Brain microvascular endothelial cell (primary cell): ENCODE data around the gene DCDC2C.

Experiments used
- DNase-seq: peaks from one replicate; pipeline ENCODE4 v3.0.0-alpha.2; 2020
- H3K27ac ChIP-seq: fragments of 250-450 bp; sonication (Bioruptor Pico); 2 replicates; pipeline ENCODE4 v1.5.1; 2020; ENCODE audit warnings: mild to moderate bottlenecking, moderate library complexity
- H3K27me3 ChIP-seq: fragments of 250-450 bp; sonication (Bioruptor Pico); replicated peaks from 2 replicates; pipeline ENCODE4 v1.5.1; 2020; ENCODE audit warnings: mild to moderate bottlenecking
- H3K36me3 ChIP-seq: fragments of 250-450 bp; sonication (Bioruptor Pico); replicated peaks from 2 replicates; pipeline ENCODE4 v1.5.1; 2020; ENCODE audit warnings: mild to moderate bottlenecking
- H3K4me3 ChIP-seq: 2 replicates; pipeline ENCODE4 v1.5.1; 2011; ENCODE audit warnings: low read depth, mild to moderate bottlenecking, control low read depth, low read length, moderate library complexity
- in situ Hi-C: cut with HindIII; loops from 2 replicates; pipeline ENCODE4 v1.10.0; 2017; ENCODE audit warnings: low sequenced_read_pairs, low pct_ligation_motif_present
- TF ChIP-seq, protein P1 (sequence below): IDR thresholded peaks from 2 replicates; pipeline ENCODE4 v1.5.1; 2011; ENCODE audit warnings: low read depth, mild to moderate bottlenecking, moderate library complexity, low read length, control low read depth, inconsistent platforms; ENCODE audit errors: missing control alignments

The DCDC2C gene

GRCh38 chr2:3768960-3769765, 65.8 kb downstream of the DCDC2C start:
- in situ Hi-C loops: no loop called here
- no peaks in the 10 kb centered on the region for H3K36me3 ChIP-seq
- no peak for DNase-seq
- no peak overlapping the region for H3K4me3 ChIP-seq
- no peak overlapping the region for H3K27ac ChIP-seq
- TF ChIP-seq, protein P1, sequence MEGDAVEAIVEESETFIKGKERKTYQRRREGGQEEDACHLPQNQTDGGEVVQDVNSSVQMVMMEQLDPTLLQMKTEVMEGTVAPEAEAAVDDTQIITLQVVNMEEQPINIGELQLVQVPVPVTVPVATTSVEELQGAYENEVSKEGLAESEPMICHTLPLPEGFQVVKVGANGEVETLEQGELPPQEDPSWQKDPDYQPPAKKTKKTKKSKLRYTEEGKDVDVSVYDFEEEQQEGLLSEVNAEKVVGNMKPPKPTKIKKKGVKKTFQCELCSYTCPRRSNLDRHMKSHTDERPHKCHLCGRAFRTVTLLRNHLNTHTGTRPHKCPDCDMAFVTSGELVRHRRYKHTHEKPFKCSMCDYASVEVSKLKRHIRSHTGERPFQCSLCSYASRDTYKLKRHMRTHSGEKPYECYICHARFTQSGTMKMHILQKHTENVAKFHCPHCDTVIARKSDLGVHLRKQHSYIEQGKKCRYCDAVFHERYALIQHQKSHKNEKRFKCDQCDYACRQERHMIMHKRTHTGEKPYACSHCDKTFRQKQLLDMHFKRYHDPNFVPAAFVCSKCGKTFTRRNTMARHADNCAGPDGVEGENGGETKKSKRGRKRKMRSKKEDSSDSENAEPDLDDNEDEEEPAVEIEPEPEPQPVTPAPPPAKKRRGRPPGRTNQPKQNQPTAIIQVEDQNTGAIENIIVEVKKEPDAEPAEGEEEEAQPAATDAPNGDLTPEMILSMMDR: no peak
- no peaks in the 10 kb centered on the region for H3K27me3 ChIP-seq

DNA sequence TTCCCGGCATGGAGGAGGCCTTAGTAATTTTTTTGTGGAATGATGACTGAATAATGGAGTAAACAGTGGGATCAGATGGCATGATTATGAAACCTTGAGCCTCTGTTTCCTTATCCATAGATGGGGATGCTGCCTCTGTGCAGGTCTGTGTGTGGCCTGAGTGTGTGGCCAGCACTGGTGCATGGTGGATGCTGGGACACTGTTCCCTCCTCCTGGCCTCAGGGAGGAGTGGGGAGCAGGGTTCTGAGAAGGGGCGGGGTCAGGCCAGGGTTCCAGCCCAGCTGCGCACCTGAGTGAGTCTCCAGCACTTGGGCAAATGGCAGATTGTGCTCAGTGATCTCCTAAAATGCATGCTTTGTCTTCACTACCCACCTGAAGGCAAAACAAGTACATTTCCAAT, 66.4 kb downstream of the DCDC2C start:
- TF ChIP-seq, protein P1: no peak
- H3K27me3 ChIP-seq: no peaks in the 10 kb centered on the region
- in situ Hi-C loops: no loop called here
- no peak for DNase-seq
- H3K36me3 ChIP-seq: no peaks in the 10 kb centered on the region
- H3K4me3 ChIP-seq: no peak overlapping the region
- H3K27ac ChIP-seq: no peak overlapping the region

DNA sequence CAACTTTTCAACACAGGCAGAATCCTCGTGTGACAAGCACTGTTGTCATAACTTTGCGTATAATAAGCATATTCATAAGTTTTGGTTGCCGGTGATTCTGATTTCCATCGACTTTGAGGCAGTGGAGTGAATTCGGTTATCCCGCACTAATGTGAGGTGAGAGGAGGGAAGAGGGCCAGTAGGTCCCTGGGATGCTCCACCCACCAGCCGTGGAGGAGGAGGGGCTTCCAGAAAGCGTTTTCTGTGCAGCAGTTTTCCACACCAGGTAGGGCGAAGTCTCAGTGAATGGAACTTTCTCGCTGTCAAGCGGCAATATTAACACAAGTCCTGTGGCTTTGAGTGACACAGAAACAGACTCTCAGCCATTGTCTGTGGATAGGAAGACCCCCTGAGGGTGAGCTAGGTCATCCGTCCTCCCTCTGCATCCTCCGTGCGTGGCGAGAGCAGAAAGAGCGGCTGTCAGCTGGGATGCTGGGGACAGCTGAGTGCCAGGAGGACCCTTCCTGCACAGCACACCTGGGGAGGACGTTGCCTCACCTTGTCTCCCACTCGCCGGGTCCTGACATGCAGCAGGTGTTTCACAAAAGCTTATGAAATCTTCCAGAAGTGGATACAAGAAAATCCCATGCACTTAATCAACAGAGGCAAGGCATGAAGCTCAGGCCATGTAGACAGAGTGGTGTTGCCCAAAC, 67.5 kb downstream of the DCDC2C start:
- H3K4me3 ChIP-seq: no peak overlapping the region
- H3K27me3 ChIP-seq: no peaks in the 10 kb centered on the region
- TF ChIP-seq, protein P1: no peak
- H3K36me3 ChIP-seq: no peaks in the 10 kb centered on the region
- in situ Hi-C loops: no loop called here
- H3K27ac ChIP-seq: no peak overlapping the region
- DNase-seq: no peak

GRCh38 chr2:3771576-3771975, 68.2 kb downstream of the DCDC2C start:
- Histone ChIP-seq H3K27ac (no peak overlapping the region), H3K4me3 (no peak overlapping the region), H3K27me3 (no peaks in the 10 kb centered on the region), H3K36me3 (no peaks in the 10 kb centered on the region)
- TF ChIP-seq, protein P1: no peak
- in situ Hi-C loops: no loop called here
- no peak for DNase-seq

- no peak overlapping the region for H3K4me3 ChIP-seq
- DNase-seq: no peak
- no peak overlapping the region for H3K27ac ChIP-seq
- TF ChIP-seq, protein P1: no peak
- H3K36me3 ChIP-seq: no peaks in the 10 kb centered on the region
- in situ Hi-C loops: no loop called here
- H3K27me3 ChIP-seq: no peaks in the 10 kb centered on the region
These were observed 71.0 kb downstream of the DCDC2C start for GRCh38 chr2:3774336-3774735.
